H1 (cell line): Measurements from ENCODE around the gene RPL3. TPM values are rescaled to one million over a fixed set of nuclear protein-coding genes. Genes with fewer than 3 reads are reported as not detected.

Experiments used
- CTCF ChIA-PET: fragments of 300-600 bp; sonication (Branson Sonifier 250); formaldehyde crosslinking; loops from one replicate; lab custom pipeline; 2021; ENCODE audit not compliant: partially characterized antibody; lab: Charles Lee
- POLR2A ChIA-PET: fragments of 300-600 bp; sonication (Branson Sonifier 250); formaldehyde crosslinking; loops from one replicate; lab custom pipeline; 2021; ENCODE audit warnings: inconsistent platforms; ENCODE audit not compliant: partially characterized antibody; lab: Charles Lee
- DNase-seq, 2 experiments: peaks; one replicate each; pipeline versions ENCODE4 v3.0.0 to v3.0.0-alpha.2; 2010 to 2022; ENCODE audit warnings: low spot score in 2 of 2, low read depth in 1 of 2, mixed read lengths in 1 of 2
- FAIRE-seq: peaks from 2 replicates; lab custom pipeline; 2011; peaks lifted over from hg19 to GRCh38; lab: Jason Lieb, UNC
- H2AFZ ChIP-seq: 2 replicates; pipeline ENCODE4 v1.8.1; 2012; ENCODE audit warnings: low read length, inconsistent platforms
- H2AK5ac ChIP-seq: 2 replicates; pipeline ENCODE4 v1.6.1; 2013; ENCODE audit warnings: low read depth, low read length
- H2BK120ac ChIP-seq: replicated peaks from 2 replicates; pipeline ENCODE3; 2013; ENCODE audit warnings: low read depth, low read length, inconsistent platforms
- H2BK12ac ChIP-seq: 2 replicates; pipeline ENCODE4 v1.6.1; 2013; ENCODE audit warnings: low read depth, low read length
- H2BK15ac ChIP-seq: 2 replicates; pipeline ENCODE4 v1.6.1; 2013; ENCODE audit warnings: low read length
- H2BK20ac ChIP-seq: 2 replicates; pipeline ENCODE4 v1.6.1; 2013; ENCODE audit warnings: low read length
- H2BK5ac ChIP-seq: 2 replicates; pipeline ENCODE4 v1.6.1; 2013; ENCODE audit warnings: low read depth, low read length
- H3K14ac ChIP-seq: 2 replicates; pipeline ENCODE4 v1.6.1; 2013; ENCODE audit warnings: inconsistent platforms; ENCODE audit not compliant: insufficient read length
- H3K18ac ChIP-seq: 2 replicates; pipeline ENCODE4 v1.6.1; 2013; ENCODE audit warnings: low read length; ENCODE audit errors: extremely low read depth
- H3K23ac ChIP-seq: 2 replicates; pipeline ENCODE4 v1.6.1; 2013; ENCODE audit warnings: inconsistent platforms; ENCODE audit not compliant: insufficient read length
- H3K23me2 ChIP-seq: 2 replicates; pipeline ENCODE4 v1.6.1; 2013; ENCODE audit warnings: low read depth, low read length
- H3K27ac ChIP-seq: 2 replicates; pipeline ENCODE4 v1.6.1; 2011; ENCODE audit warnings: low read depth, low read length, inconsistent platforms
- H3K27me3 ChIP-seq, 4 experiments: replicated peaks in 1 of 4; 1 replicate in 1 of 4; 2 replicates in 3 of 4; pipeline versions ENCODE4 v1.6.1 to v1.8.1; 2011 to 2013; ENCODE audit warnings: low read length in 3 of 4, mild to moderate bottlenecking in 3 of 4, inconsistent platforms in 2 of 4, mixed read lengths in 2 of 4, moderate library complexity in 1 of 4; ENCODE audit not compliant: control insufficient read depth in 3 of 4, insufficient read depth in 3 of 4; ENCODE audit errors: extremely low read depth in 1 of 4
- H3K36me3 ChIP-seq, 4 experiments: 2 replicates each; pipeline versions ENCODE4 v1.6.1 to v1.8.1; 2011 to 2013; ENCODE audit warnings: mild to moderate bottlenecking in 4 of 4, low read length in 3 of 4, moderate library complexity in 2 of 4, control low read depth in 1 of 4, inconsistent platforms in 1 of 4; ENCODE audit not compliant: insufficient read depth in 4 of 4, control insufficient read depth in 2 of 4
- H3K4ac ChIP-seq: replicated peaks from 2 replicates; pipeline ENCODE3; 2013; ENCODE audit warnings: low read length, low read depth, mixed read lengths, inconsistent platforms; ENCODE audit not compliant: insufficient read length
- H3K4me1 ChIP-seq, 4 experiments: replicated peaks in 1 of 4; 1 replicate in 1 of 4; 2 replicates in 3 of 4; pipeline versions ENCODE4 v1.6.1 to v1.8.1; 2011 to 2013; ENCODE audit warnings: low read length in 3 of 4, inconsistent platforms in 2 of 4, mixed read lengths in 1 of 4; ENCODE audit not compliant: insufficient read depth in 4 of 4, control insufficient read depth in 3 of 4
- H3K4me2 ChIP-seq, 2 experiments: 2 replicates each; pipeline versions ENCODE4 v1.6.1 to v1.8.1; 2011 to 2013; ENCODE audit warnings: low read depth in 2 of 2, low read length in 2 of 2, control low read depth in 1 of 2, inconsistent platforms in 1 of 2, mild to moderate bottlenecking in 1 of 2; ENCODE audit not compliant: insufficient read depth in 1 of 2
- H3K4me3 ChIP-seq, 4 experiments: fragments of 200-600, 300-600 bp in 1 of 4; sonication (generic), shearing (Covaris generic), sonication (Bioruptor Twin) in 1 of 4; 2 replicates each; pipeline versions ENCODE4 v1.5.1 to v1.8.1; 2011 to 2016; ENCODE audit warnings: low read length in 4 of 4, low read depth in 3 of 4, control low read depth in 2 of 4, inconsistent platforms in 2 of 4, mild to moderate bottlenecking in 2 of 4, mixed read lengths in 1 of 4, moderate library complexity in 1 of 4; ENCODE audit not compliant: insufficient read depth in 2 of 4; ENCODE audit errors: extremely low read depth in 1 of 4
- H3K56ac ChIP-seq: replicated peaks from 2 replicates; pipeline ENCODE3; 2013; ENCODE audit warnings: low read depth, mild to moderate bottlenecking, mixed read lengths, low read length, inconsistent platforms; ENCODE audit not compliant: insufficient read length
- H3K79me1 ChIP-seq: 2 replicates; pipeline ENCODE4 v1.6.1; 2013; ENCODE audit warnings: low read depth, low read length, control low read depth
- H3K79me2 ChIP-seq, 2 experiments: 2 replicates each; pipeline versions ENCODE4 v1.6.1 to v1.8.1; 2012 to 2013; ENCODE audit warnings: low read length in 2 of 2, mild to moderate bottlenecking in 2 of 2, inconsistent platforms in 1 of 2; ENCODE audit not compliant: insufficient read depth in 2 of 2, control insufficient read depth in 1 of 2
- H3K9ac ChIP-seq, 4 experiments: replicated peaks in 1 of 4; 1 replicate in 1 of 4; 2 replicates in 3 of 4; pipeline versions ENCODE4 v1.6.1 to v1.8.1; 2011 to 2013; ENCODE audit warnings: low read depth in 3 of 4, low read length in 3 of 4, control low read depth in 2 of 4, mild to moderate bottlenecking in 2 of 4, moderate library complexity in 2 of 4, inconsistent platforms in 1 of 4; ENCODE audit errors: extremely low read depth in 1 of 4
- H3K9me3 ChIP-seq, 2 experiments: 2 replicates each; pipeline versions ENCODE4 v1.6.1 to v1.8.1; 2012 to 2013; ENCODE audit warnings: mild to moderate bottlenecking in 2 of 2, moderate library complexity in 2 of 2, control low read depth in 1 of 2, inconsistent platforms in 1 of 2, low read depth in 1 of 2, low read length in 1 of 2, mixed read lengths in 1 of 2; ENCODE audit not compliant: insufficient read depth in 2 of 2
- H4K20me1 ChIP-seq, 2 experiments: replicated peaks in 1 of 2; 2 replicates each; pipeline versions ENCODE3 to v1.8.1; 2011 to 2013; ENCODE audit warnings: inconsistent platforms in 2 of 2, low read length in 2 of 2, mild to moderate bottlenecking in 1 of 2; ENCODE audit not compliant: insufficient read depth in 2 of 2, control insufficient read depth in 1 of 2
- H4K5ac ChIP-seq: 2 replicates; pipeline ENCODE4 v1.6.1; 2013; ENCODE audit warnings: low read length, low read depth, mixed read lengths, inconsistent platforms; ENCODE audit not compliant: insufficient read length
- H4K8ac ChIP-seq: 2 replicates; pipeline ENCODE4 v1.8.0; 2013; ENCODE audit warnings: mild to moderate bottlenecking, moderate library complexity, low read length, inconsistent platforms; ENCODE audit not compliant: insufficient read depth; ENCODE audit errors: extremely low read depth
- H4K91ac ChIP-seq: replicated peaks from 2 replicates; pipeline ENCODE3; 2013; ENCODE audit warnings: low read length, mixed read lengths, inconsistent platforms; ENCODE audit not compliant: insufficient read length
- CEBPB ChIP-seq: IDR thresholded peaks from 2 replicates; pipeline ENCODE4 v1.6.1; 2012; ENCODE audit warnings: low read depth, low read length
- CHD2 ChIP-seq: IDR thresholded peaks from 2 replicates; pipeline ENCODE4 v1.6.1; 2012; ENCODE audit warnings: low read length, improper control_type of control experiment
- HDAC2 ChIP-seq, 2 experiments: fragments of 300-600 bp in 1 of 2; sonication (generic) in 1 of 2; IDR thresholded peaks; 2 replicates each; pipeline ENCODE4 v1.6.1; 2011 to 2012; ENCODE audit warnings: low read depth in 2 of 2, low read length in 2 of 2, mild to moderate bottlenecking in 2 of 2, moderate library complexity in 2 of 2, borderline replicate concordance in 1 of 2, inconsistent platforms in 1 of 2
- HDAC6 ChIP-seq: IDR thresholded peaks from one replicate; pipeline ENCODE4 v1.7.1; 2012; ENCODE audit warnings: low read depth, mild to moderate bottlenecking, inconsistent platforms, low read length, moderate library complexity
- JUN ChIP-seq: IDR thresholded peaks from 2 replicates; pipeline ENCODE4 v1.6.1; 2011; ENCODE audit warnings: low read depth, mild to moderate bottlenecking, improper control_type of control experiment, low read length
- NRF1 ChIP-seq: IDR thresholded peaks from 2 replicates; pipeline ENCODE4 v1.6.1; 2011; ENCODE audit warnings: mild to moderate bottlenecking, low read depth, low read length, improper control_type of control experiment
- SRF ChIP-seq: IDR thresholded peaks from 2 replicates; pipeline ENCODE4 v1.6.1; 2011; ENCODE audit warnings: mild to moderate bottlenecking, low read depth, low read length, moderate library complexity
- SUZ12 ChIP-seq: fragments of 200-600 bp; sonication (generic); IDR thresholded peaks from 2 replicates; pipeline ENCODE4 v1.6.1; 2012; ENCODE audit warnings: mild to moderate bottlenecking, inconsistent platforms, low read length, moderate library complexity, mixed read lengths
- TCF12 ChIP-seq: IDR thresholded peaks from 2 replicates; pipeline ENCODE4 v1.6.1; 2011; ENCODE audit warnings: low read depth, mild to moderate bottlenecking, low read length
- WGBS, 2 experiments: shearing (Covaris generic) in 1 of 2; methylation state at CpG; one replicate each; pipeline versions ENCODE4 v1.1.6 to v1.1.7; 2013 to 2015; ENCODE audit warnings: low lambda C conversion rate in 2 of 2, mixed read lengths in 2 of 2, inconsistent platforms in 1 of 2, low coverage in 1 of 2, missing lambda C conversion rate in 1 of 2; ENCODE audit not compliant: insufficient replicate concordance in 2 of 2, insufficient coverage in 1 of 2, insufficient read length in 1 of 2; ENCODE audit errors: extremely low coverage in 1 of 2, missing lambda C conversion rate in 1 of 2; 5-methylcytosine and 5-hydroxymethylcytosine counted together
- polyA plus RNA-seq, 7 experiments: library from polyadenylated mRNA; depleted of rRNA in 3 of 7; stranded (reverse) in 5 of 7; unstranded in 2 of 7; fragments of >200 nt in 5 of 7; fragments of 200-250 nt in 2 of 7; gene quantifications; 1 replicate in 5 of 7; 2 replicates in 1 of 7; 4 replicates in 1 of 7; pipeline versions ENCODE4 v1.2.1 to v1.2.3, GENCODE V29; 2011 to 2013; ENCODE audit warnings: missing spikeins in 2 of 7, mixed read lengths in 2 of 7
- total RNA-seq: library from RNA; stranded (reverse); fragmentation: NEBNext Ultra II Directional; extraction: Animal tissue kit (Norgen Biotek cat#: 25700); gene quantifications from 2 replicates; pipeline ENCODE4 v1.2.1, GENCODE V29; 2021

Gene RPL3
- total and polyA plus RNA-seq, 2 of the 8 experiments (the other 6 are each of a cell fraction or from before 2014, with no cell fraction given): 2,865 to 5,466 TPM

GRCh38 chr22:39301108-39301507 lies 18.3 kb downstream of the RPL3 start:
- Histone ChIP-seq H2BK5ac (no peak overlapping the region), H3K27me3 (no peaks in the 10 kb centered on the region), H3K79me1 (no peaks in the 10 kb centered on the region), H3K27ac (no peak overlapping the region), H3K18ac (no peak overlapping the region), H3K36me3 (no peaks in the 10 kb centered on the region), H3K56ac (no peak overlapping the region), H3K4me1 (peaks cover 2 to 24% (median 7%) of the 10 kb centered on the region in 4 experiments), H3K79me2 (no peaks in the 10 kb centered on the region), H2BK15ac (no peak overlapping the region), H4K8ac (no peak overlapping the region; the same call in 1 of the 2 replicates), H3K23me2 (no peaks in the 10 kb centered on the region), H3K9ac (no peak overlapping the region), H2AFZ (no peak overlapping the region), H4K91ac (no peak overlapping the region), H2BK12ac (0 out of 2 replicates have a peak overlapping the region, but pooled peaks have one; percentile 19), H3K14ac (no peak overlapping the region), H3K4ac (peak overlapping the region; percentile 87), H3K23ac (no peak overlapping the region), H4K20me1 (no peaks in the 10 kb centered on the region), H2BK20ac (no peak overlapping the region), H4K5ac (no peak overlapping the region), H3K9me3 (peaks cover 0 to 3% of the 10 kb centered on the region in 2 experiments; a peak in 1 of 4 replicates), H3K4me2 (no peak overlapping the region), H2AK5ac (0 out of 2 replicates have a peak overlapping the region, but pooled peaks have one; percentile 71), H2BK120ac (no peak overlapping the region), H3K4me3 (no peak overlapping the region)
- WGBS, 2 experiments: 95% methylated on average over 9 of the region's 9 CpGs; no CpG with 5 or more reads in 1 of the 2 experiments
- ChIA-PET POLR2A (interaction anchor here (1.5 to 37.3 kb wide), 2 partner anchors 16 to 127 kb away, joined by 4 to 692 read pairs; partner anchors contain the start of gene RPL3), CTCF (interaction anchor here (0.6 to 2.2 kb wide), 6 partner anchors 8 to 174 kb away, joined by 3 to 9 read pairs (median 6); no protein-coding TSS in a partner anchor)
- DNase-seq (no peak), FAIRE-seq (no peak)
- no peak for TF ChIP-seq SRF
- TF ChIP-seq CHD2: no peak
- TF ChIP-seq CEBPB: no peak
- TF ChIP-seq TCF12: no peak
- TF ChIP-seq SUZ12: no peak
- TF ChIP-seq HDAC6: no peak
- TF ChIP-seq NRF1: no peak
- no peak for TF ChIP-seq HDAC2 (IDR thresholded peaks at IDR 0.05; ENCODE audit: borderline replicate concordance in 1 of 2, low read depth in 2 of 2, low read length in 2 of 2)
- no peak for TF ChIP-seq JUN
